ENCODE data around the gene VCX2.
"Not testable (repeated sequence)": the region's sequence is repeated elsewhere in the genome, so short reads cannot be mapped to it uniquely, and the experiment has no call there.

VCX2 gene

GRCh38 chrX:8171169-8171568, at the start of gene VCX2:
TSS of gene VCX2 (minus strand) at chrX:8171267. CDS start at chrX:8170643, 624 bp downstream.
- intact Hi-C loops (cut with DNase I); DNase-seq: not testable (repeated sequence)

- no peak for DNase-seq
- intact Hi-C loops (cut with DNase I), result no loop called here
These were observed 33.9 kb upstream of the VCX2 start for GRCh38 chrX:8204943-8205342.

GRCh38 chrX:8204169-8204935, 33.3 kb upstream of the VCX2 start:
- intact Hi-C loops (cut with DNase I), result no loop called here
- no peak for DNase-seq

GRCh38 chrX:8201896-8202331, 30.8 kb upstream of the VCX2 start:
- peak in 7 of 10 donors; percentile 2 to 86 (median 10) for DNase-seq
- intact Hi-C loops (cut with DNase I), result no loop called here

- intact Hi-C loops (cut with DNase I), result no loop called here
- no peak for DNase-seq
These were observed 25.7 kb upstream of the VCX2 start for GRCh38 chrX:8196776-8197175.

- no peak for DNase-seq
- intact Hi-C loops (cut with DNase I), result no loop called here
These were observed 23.1 kb upstream of the VCX2 start for GRCh38 chrX:8194216-8194615.

- DNase-seq, result no peak
- intact Hi-C loops (cut with DNase I), result no loop called here
These were observed 21.2 kb upstream of the VCX2 start for GRCh38 chrX:8192276-8192675.

- intact Hi-C loops (cut with DNase I), result no loop called here
- DNase-seq, result peak in 1 of 10 donors; percentile 64
These were observed 20.0 kb upstream of the VCX2 start for GRCh38 chrX:8191022-8191421.

- intact Hi-C loops (cut with DNase I), result no loop called here
- DNase-seq, result no peak
These were observed 19.3 kb upstream of the VCX2 start for GRCh38 chrX:8190341-8190830.

GRCh38 chrX:8189096-8189830, 18.2 kb upstream of the VCX2 start:
- no peak for DNase-seq
- intact Hi-C loops (cut with DNase I), result no loop called here

GRCh38 chrX:8183346-8183745, 12.3 kb upstream of the VCX2 start:
- no peak for DNase-seq
- intact Hi-C loops (cut with DNase I), result no loop called here

- intact Hi-C loops (cut with DNase I), result loop anchor here (5.0 kb wide), 1 partner anchor 558 kb away; no protein-coding TSS in a partner anchor
- DNase-seq, result no peak
These were observed 8.6 kb upstream of the VCX2 start for GRCh38 chrX:8179656-8180055.

- intact Hi-C loops (cut with DNase I); DNase-seq: not testable (repeated sequence)
These were observed 17.1 kb downstream of the VCX2 start for GRCh38 chrX:8154011-8154410.

- intact Hi-C loops (cut with DNase I), result no loop called here
- no peak for DNase-seq
These were observed 23.8 kb downstream of the VCX2 start for GRCh38 chrX:8147226-8147625.

- intact Hi-C loops (cut with DNase I), result no loop called here
- peak in 3 of 10 donors; percentile 57 to 72 (median 65) for DNase-seq
These were observed 26.1 kb downstream of the VCX2 start for GRCh38 chrX:8144925-8145324.

- DNase-seq, result no peak
- intact Hi-C loops (cut with DNase I), result no loop called here
These were observed 29.2 kb downstream of the VCX2 start for GRCh38 chrX:8141896-8142295.

- intact Hi-C loops (cut with DNase I), result no loop called here
- peak in 1 of 10 donors; percentile 38 for DNase-seq
These were observed 29.9 kb downstream of the VCX2 start for GRCh38 chrX:8140986-8141744.

GRCh38 chrX:8139716-8140115, 31.4 kb downstream of the VCX2 start:
- no peak for DNase-seq

GRCh38 chrX:8138252-8138651, 32.8 kb downstream of the VCX2 start:
- intact Hi-C loops (cut with DNase I), result no loop called here
- no peak for DNase-seq

More at GRCh38 chrX:8139716-8140115, 31.4 kb downstream of the VCX2 start:
- intact Hi-C loops (cut with DNase I), result no loop called here

- intact Hi-C loops (cut with DNase I), result no loop called here
- no peak for DNase-seq
These were observed 44.4 kb downstream of the VCX2 start for GRCh38 chrX:8126648-8127047.

- intact Hi-C loops (cut with DNase I), result no loop called here
- DNase-seq, result no peak
These were observed 45.0 kb downstream of the VCX2 start for GRCh38 chrX:8126092-8126491.
